GM23338 (cell line): Measurements from ENCODE around the gene SERPINA3.

Experiments
- EZH2 ChIP-seq: fragments of 200-600 bp; sonication (generic); IDR thresholded peaks from one replicate; pipeline ENCODE4 v1.8.0; 2017; ENCODE audit warnings: antibody characterized with exemption, mild to moderate bottlenecking, low read depth; ENCODE audit not compliant: unreplicated experiment
- POLR2AphosphoS5 ChIP-seq: IDR thresholded peaks from 2 replicates; pipeline ENCODE4 v1.6.1; 2016; ENCODE audit warnings: antibody characterized with exemption, low read depth
- ZNF114 ChIP-seq: fragments of 250-450 bp; sonication (Bioruptor Pico); IDR thresholded peaks from 2 replicates; pipeline ENCODE4 v1.5.0; 2020; ENCODE audit warnings: mild to moderate bottlenecking, moderate library complexity
- TF ChIP-seq, protein P1 (sequence below), 2 experiments: fragments of 200-600 bp in 1 of 2; sonication (generic) in 1 of 2; conservative IDR thresholded peaks; 2 replicates each; pipeline versions ENCODE4 v1.5.1 to v1.6.1; 2016 to 2017; ENCODE audit warnings: antibody characterized with exemption in 2 of 2, low read depth in 2 of 2, mild to moderate bottlenecking in 2 of 2, moderate library complexity in 1 of 2

DNA sequence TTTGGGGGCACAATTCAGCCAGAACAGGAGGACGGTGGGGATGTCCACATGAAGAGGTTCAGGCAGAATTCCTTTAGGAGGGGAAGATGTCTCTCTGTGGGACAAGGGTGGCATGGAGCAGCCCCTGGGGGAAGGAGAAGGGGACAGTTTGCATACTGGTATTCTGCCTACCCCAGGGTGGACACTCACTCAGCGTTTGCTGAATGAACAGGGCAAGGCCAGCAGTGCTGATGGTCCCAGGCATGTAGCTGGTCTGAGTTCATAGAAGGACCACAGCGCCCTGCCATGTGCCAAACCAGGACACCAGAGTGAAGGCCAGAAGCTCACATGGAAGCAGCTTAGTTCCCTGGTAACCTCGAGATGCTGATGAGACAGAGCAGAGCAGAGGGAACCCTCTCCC lies 25.6 kb upstream of the SERPINA3 start:
- no peak for TF ChIP-seq EZH2
- TF ChIP-seq POLR2AphosphoS5, result no peak
- TF ChIP-seq ZNF114 (CRISPR knock-in tag), result no peak
- TF ChIP-seq, protein P1, sequence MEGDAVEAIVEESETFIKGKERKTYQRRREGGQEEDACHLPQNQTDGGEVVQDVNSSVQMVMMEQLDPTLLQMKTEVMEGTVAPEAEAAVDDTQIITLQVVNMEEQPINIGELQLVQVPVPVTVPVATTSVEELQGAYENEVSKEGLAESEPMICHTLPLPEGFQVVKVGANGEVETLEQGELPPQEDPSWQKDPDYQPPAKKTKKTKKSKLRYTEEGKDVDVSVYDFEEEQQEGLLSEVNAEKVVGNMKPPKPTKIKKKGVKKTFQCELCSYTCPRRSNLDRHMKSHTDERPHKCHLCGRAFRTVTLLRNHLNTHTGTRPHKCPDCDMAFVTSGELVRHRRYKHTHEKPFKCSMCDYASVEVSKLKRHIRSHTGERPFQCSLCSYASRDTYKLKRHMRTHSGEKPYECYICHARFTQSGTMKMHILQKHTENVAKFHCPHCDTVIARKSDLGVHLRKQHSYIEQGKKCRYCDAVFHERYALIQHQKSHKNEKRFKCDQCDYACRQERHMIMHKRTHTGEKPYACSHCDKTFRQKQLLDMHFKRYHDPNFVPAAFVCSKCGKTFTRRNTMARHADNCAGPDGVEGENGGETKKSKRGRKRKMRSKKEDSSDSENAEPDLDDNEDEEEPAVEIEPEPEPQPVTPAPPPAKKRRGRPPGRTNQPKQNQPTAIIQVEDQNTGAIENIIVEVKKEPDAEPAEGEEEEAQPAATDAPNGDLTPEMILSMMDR (conservative IDR thresholded peaks at IDR 0.05; ENCODE audit: low read depth in 2 of 2), result no peak
